GM19023 (cell line): ENCODE results near the gene POT1.
A peak's percentile ranks its signal among the peaks of the same experiment; 100 is the strongest.

Experiments
- ATAC-seq: cut with Tn5 transposase; IDR thresholded peaks from one replicate; pipeline ENCODE4 v1.9.1; 2021; ENCODE audit warnings: mild to moderate bottlenecking, moderate library complexity; ENCODE audit not compliant: unreplicated experiment

The POT1 gene

GRCh38 chr7:124810605-124811004, 119.0 kb downstream of the POT1 start:
- no peak for ATAC-seq

GRCh38 chr7:124808206-124808605, 121.4 kb downstream of the POT1 start:
- ATAC-seq, result no peak

- ATAC-seq, result no peak
Observed at GRCh38 chr7:124801330-124801895, 128.2 kb downstream of the POT1 start.

GRCh38 chr7:124800386-124800785, 129.2 kb downstream of the POT1 start:
- no peak for ATAC-seq

- ATAC-seq, result no peak
Observed at GRCh38 chr7:124799448-124799847, 130.2 kb downstream of the POT1 start.

- ATAC-seq, result no peak
Observed at GRCh38 chr7:124796771-124797170, 132.9 kb downstream of the POT1 start.

- no peak for ATAC-seq
Observed at GRCh38 chr7:124792696-124793095, 136.9 kb downstream of the POT1 start.

GRCh38 chr7:124792002-124792401, 137.6 kb downstream of the POT1 start:
- no peak for ATAC-seq

GRCh38 chr7:124791426-124791825, 138.2 kb downstream of the POT1 start:
- no peak for ATAC-seq

GRCh38 chr7:124790645-124791044, 139.0 kb downstream of the POT1 start:
- no peak for ATAC-seq

- no peak for ATAC-seq
Observed at GRCh38 chr7:124785994-124786393, 143.6 kb downstream of the POT1 start.

GRCh38 chr7:124784879-124785818, 144.5 kb downstream of the POT1 start:
- peak; percentile 77 for ATAC-seq

- ATAC-seq, result no peak
Observed at GRCh38 chr7:124783271-124783670, 146.4 kb downstream of the POT1 start.

GRCh38 chr7:124781907-124782734, 147.5 kb downstream of the POT1 start:
- no peak for ATAC-seq

GRCh38 chr7:124781418-124781817, 148.2 kb downstream of the POT1 start:
- ATAC-seq, result no peak

- ATAC-seq, result no peak
Observed at GRCh38 chr7:124780608-124781007, 149.0 kb downstream of the POT1 start.

- no peak for ATAC-seq
Observed at GRCh38 chr7:124780056-124780455, 149.6 kb downstream of the POT1 start.

GRCh38 chr7:124779620-124780019, 150.0 kb downstream of the POT1 start:
- ATAC-seq, result no peak

GRCh38 chr7:124779194-124779593, 150.4 kb downstream of the POT1 start:
- ATAC-seq, result no peak

- no peak for ATAC-seq
Observed at GRCh38 chr7:124777268-124777667, 152.4 kb downstream of the POT1 start.

- no peak for ATAC-seq
Observed at GRCh38 chr7:124776153-124776552, 153.5 kb downstream of the POT1 start.
